Measurements from ENCODE around the gene TNXB.
"Not testable (repeated sequence)": the region's sequence is repeated elsewhere in the genome, so short reads cannot be mapped to it uniquely, and the experiment has no call there.

The TNXB gene

GRCh38 chr6:32148289-32149091 is 39.4 kb upstream of the TNXB start:
- no peak overlapping the region for H3K4me3 ChIP-seq (ENCODE audit: low read depth, low read length)
- no peak for TF ChIP-seq CTCF (IDR thresholded peaks at IDR 0.05; ENCODE audit: low read depth, low read length)

DNA sequence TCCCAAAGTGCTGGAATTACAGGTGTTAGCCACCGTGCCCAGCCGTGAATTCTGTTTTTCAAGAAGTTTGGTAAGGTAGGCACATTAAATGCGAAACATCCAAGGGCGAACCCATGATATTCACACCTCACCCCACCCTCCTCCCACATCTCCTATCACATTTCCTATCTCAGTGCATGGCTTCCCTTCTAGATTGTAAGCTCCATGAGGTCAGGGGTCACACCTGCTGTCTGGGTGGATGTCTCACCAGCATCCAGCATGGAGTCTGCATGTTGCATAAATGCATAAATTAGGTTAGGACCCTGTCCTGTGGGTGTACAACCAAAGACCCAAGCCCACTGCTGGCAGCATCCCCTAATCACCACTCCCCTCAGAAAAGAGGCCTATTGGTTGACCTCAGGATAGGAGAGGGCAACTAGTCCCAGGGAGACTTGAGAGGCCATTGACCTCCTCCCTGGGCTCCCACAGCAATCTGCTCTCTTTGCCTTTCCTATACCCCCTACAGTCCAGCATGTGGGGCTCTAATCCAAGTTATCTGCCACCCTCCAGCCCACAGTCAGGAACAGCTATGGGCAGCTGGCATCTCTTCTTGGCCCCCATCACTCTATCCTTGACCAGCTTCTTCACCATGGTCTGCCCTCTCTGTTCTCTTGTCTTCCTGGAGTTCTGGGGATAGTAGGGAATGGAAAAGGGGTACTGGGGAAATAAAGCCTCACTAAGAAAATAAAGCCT is 38.4 kb upstream of the TNXB start:
- no peak overlapping the region for H3K4me3 ChIP-seq (ENCODE audit: low read depth, low read length)
- TF ChIP-seq CTCF (IDR thresholded peaks at IDR 0.05; ENCODE audit: low read depth, low read length): no peak

GRCh38 chr6:32146687-32147086 is 37.5 kb upstream of the TNXB start:
- no peak for TF ChIP-seq CTCF (IDR thresholded peaks at IDR 0.05; ENCODE audit: low read depth, low read length)
- no peak overlapping the region for H3K4me3 ChIP-seq (ENCODE audit: low read depth, low read length)

GRCh38 chr6:32146287-32146686 is 37.1 kb upstream of the TNXB start:
- TF ChIP-seq CTCF (IDR thresholded peaks at IDR 0.05; ENCODE audit: low read depth, low read length): no peak
- H3K4me3 ChIP-seq (ENCODE audit: low read depth, low read length): no peak overlapping the region

DNA sequence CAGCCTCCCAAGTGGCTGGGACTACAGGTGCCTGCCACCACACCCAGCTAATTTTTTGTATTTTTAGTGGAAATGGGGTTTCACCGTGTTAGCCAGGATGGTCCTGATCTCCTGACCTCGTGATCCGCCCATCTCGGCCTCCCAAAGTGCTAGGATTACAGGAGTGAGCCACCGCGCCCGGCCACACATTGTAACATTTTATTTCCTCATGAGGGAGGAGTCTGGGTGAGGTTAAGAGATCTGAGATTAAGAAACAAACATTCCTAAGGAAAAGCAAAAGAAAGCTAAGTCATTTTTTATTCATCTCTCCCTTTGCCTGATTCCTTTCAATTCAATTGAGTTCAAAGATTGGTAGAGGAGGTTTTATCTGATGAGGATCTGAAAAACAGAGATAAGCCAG is 35.1 kb upstream of the TNXB start:
- not testable (repeated sequence) for H3K4me3 ChIP-seq (ENCODE audit: low read depth, low read length)

DNA sequence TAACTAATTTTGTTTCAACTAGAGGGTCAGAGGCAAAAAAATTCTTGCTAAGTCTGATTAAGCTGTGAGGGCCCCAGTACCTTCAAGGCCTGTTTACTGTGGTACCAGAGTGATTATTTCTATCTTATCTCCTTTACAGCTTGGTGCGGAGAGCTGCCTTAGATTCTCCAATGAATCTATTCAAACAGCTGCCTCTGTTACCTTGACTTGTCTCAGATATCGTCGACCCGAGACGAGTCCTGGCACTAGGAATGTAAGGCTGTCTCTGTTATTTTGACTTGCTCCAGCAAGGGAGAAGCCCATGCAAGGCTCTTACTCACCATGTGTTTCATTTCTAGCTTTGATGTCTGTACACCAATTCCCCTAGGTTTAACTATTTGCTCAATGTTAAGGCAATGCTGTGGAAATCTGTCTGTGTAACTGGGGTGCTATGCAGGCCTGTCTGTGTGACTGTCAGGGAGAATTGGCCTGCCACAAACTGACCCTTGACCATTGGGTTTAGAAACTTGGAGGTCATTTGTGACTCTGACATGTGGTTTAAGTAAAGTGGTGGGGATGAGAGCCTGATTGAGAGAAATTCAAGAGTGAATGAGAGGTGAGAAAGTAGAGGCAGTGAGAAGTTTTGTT is 31.4 kb upstream of the TNXB start:
- TF ChIP-seq CTCF (IDR thresholded peaks at IDR 0.05; ENCODE audit: low read depth, low read length): no peak
- no peak overlapping the region for H3K4me3 ChIP-seq (ENCODE audit: low read depth, low read length)

- no peak for TF ChIP-seq CTCF (IDR thresholded peaks at IDR 0.05; ENCODE audit: low read depth, low read length)
- no peak overlapping the region for H3K4me3 ChIP-seq (ENCODE audit: low read depth, low read length)
Observed at GRCh38 chr6:32139590-32139989, 30.5 kb upstream of the TNXB start.

All from WI38 (cell line).